Heart left ventricle (tissue), 13 donors: ENCODE results near the gene ZCCHC2.

Experiments
- POLR2A ChIP-seq, 2 donors: fragments of 450-650 bp; IDR thresholded peaks; one replicate each; pipeline ENCODE4 v1.6.1; 2017; ENCODE audit warnings: antibody characterized with exemption in 2 of 2, mild to moderate bottlenecking in 2 of 2, moderate library complexity in 2 of 2
- TF ChIP-seq, protein P1 (sequence below), 12 donors: fragments of 200-600 bp; sonication (generic) in 4 of 12; IDR thresholded peaks; one replicate each; pipeline versions ENCODE4 v1.5.0 to v1.8.0; 2018 to 2022; ENCODE audit warnings: antibody characterized with exemption in 12 of 12, mild to moderate bottlenecking in 5 of 12
- donor health status: ischemic (EF 13 %, LVEDD 7.1; RV severe dilation, severe dysfunction).
- donor health status: DM: no; HTN: yes; CAD: no.
- donor health status: DM: no; HTN: no; CAD: no.
- donor health status: ischemic (EF 25% LVEDD 6.9; RV normal size, moderate dysfunction).
- donor health status: ischemic (EF 25% LVEDD 5.7; RV mildly dilated, moderate dysfunction).
- donor health status: ischemic (EF 35%, LVEDD 5.7; RV mildly dilated, moderate dysfunction).
- donor health status: nonischemic (EF 11% LVEDD 7.7; RV severe dilation, severe dysfunction).
- donor health status: DM: yes; HTN: yes; CAD: no.
- donor health status: PGD.
- donor health status: ischemic (EF 29% LVEDD 5.4; RV normal size, mild dysfunction).
- donor health status: nonischemic (EF 23%, LVEDD 6.1; RV moderate dilation, normal function).

DNA sequence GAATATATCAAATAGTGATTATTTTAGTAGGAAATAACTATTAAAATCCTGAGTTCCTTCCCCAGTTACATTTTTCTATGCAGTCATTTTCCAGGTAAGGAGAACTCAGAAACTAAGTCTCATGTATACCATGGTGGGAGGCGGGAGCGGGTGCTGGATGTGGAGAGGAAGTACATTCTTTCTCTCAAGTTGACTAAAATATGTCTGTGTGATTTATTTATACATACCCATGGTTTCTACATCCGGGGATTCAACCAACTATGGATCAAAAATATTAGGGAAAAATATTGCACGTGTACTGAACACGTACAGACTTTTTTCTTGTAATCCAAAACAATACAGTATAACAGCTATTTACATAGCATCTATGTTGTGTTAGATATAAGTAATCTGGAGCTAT is 6.8 kb downstream of the ZCCHC2 start:
- TF ChIP-seq, protein P1, sequence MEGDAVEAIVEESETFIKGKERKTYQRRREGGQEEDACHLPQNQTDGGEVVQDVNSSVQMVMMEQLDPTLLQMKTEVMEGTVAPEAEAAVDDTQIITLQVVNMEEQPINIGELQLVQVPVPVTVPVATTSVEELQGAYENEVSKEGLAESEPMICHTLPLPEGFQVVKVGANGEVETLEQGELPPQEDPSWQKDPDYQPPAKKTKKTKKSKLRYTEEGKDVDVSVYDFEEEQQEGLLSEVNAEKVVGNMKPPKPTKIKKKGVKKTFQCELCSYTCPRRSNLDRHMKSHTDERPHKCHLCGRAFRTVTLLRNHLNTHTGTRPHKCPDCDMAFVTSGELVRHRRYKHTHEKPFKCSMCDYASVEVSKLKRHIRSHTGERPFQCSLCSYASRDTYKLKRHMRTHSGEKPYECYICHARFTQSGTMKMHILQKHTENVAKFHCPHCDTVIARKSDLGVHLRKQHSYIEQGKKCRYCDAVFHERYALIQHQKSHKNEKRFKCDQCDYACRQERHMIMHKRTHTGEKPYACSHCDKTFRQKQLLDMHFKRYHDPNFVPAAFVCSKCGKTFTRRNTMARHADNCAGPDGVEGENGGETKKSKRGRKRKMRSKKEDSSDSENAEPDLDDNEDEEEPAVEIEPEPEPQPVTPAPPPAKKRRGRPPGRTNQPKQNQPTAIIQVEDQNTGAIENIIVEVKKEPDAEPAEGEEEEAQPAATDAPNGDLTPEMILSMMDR (IDR thresholded peaks at IDR 0.05): no peak
- no peak for TF ChIP-seq POLR2A (IDR thresholded peaks at IDR 0.05)
